Stimulated activated CD8-positive, alpha-beta memory T cell treated with anti-CD3 and anti-CD28 coated beads, Interleukin-4, amount 100 ng/mL, for 4 hours (primary cell): ENCODE data around the gene USH1C.

Source experiments
- DNase-seq, 2 donors: peaks; one replicate each; pipeline ENCODE4 v3.0.0-alpha.2; 2020; ENCODE audit warnings: low read depth in 2 of 2, low spot score in 1 of 2

USH1C gene

GRCh38 chr11:17550450-17551346, 6.5 kb upstream of the USH1C start:
- no peak for DNase-seq

DNA sequence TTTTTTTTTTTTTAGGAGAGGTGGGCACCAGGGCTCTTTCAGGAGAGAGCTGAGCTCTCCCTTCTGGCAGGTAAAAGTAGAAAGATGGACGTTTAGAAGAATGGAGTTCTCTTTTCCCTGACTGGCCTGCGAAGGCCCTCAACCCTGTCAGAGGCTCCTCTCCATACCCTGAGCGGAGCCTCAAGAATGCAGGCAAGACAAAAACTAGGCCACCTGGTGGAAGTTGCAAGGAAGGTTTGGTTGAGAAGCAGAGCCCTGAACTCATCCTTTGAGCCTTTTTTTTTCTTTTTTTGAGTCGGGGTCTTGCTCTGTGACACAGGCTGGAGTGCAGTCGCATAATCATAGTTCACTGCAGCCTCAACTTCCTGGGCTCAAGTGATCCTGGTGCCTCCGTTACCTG, 4.2 kb upstream of the USH1C start:
- no peak for DNase-seq

GRCh38 chr11:17547932-17548331, 3.7 kb upstream of the USH1C start:
- no peak for DNase-seq

DNA sequence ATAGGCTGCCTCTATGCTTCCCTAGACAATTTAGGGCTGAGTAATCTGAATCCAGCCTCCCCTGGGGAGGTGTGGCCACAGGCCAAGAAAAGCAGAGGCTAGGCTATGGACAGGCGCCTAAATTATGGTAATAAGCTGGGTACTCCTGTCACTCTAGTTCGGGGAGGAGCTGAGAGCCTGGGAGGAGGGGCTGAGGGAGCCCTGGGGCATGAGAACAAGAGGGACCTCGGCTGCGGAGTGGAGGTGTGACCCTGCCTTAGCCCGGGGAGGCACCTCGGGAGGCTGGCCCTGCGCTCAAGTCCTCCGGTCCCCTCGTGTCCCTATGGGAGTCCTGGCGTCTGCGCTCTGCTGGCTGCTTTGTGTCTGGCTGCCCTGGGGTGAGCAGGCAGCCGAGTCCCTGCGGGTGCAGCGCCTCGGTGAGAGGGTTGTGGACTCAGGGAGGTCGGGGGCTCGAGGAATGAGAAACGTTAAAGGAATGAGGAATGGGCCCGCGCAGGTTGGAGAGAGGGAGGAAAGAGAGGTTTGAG, 2.9 kb upstream of the USH1C start, which contains the start of gene OTOG:
Gene OTOG, plus strand, starts transcription at position 209 of the 527 bp plus-strand sequence. Its CDS starts 114 bp downstream, at position 323.
- DNase-seq, result no peak

DNA sequence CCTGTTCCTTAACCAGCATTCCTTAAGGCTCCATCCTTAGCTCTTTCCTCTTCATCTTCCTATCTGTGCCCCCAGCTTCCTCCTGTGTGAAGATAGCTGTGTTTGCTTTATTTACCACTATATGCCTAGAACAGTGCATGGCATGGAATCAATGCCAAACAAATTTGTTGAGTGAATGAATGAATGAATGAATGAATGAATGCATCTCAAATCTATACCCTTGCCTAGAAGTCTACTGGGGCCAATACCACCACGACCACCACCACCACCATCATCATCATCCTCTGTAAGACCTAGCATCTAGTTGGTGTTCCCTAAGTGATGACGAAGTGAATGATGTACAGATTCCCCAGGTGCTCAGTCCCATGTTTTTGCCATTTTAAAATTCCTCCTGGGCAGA, 2.0 kb upstream of the USH1C start:
- DNase-seq, result no peak

- no peak for DNase-seq
Observed at GRCh38 chr11:17543574-17544180, 539 bp downstream of the USH1C start.

DNA sequence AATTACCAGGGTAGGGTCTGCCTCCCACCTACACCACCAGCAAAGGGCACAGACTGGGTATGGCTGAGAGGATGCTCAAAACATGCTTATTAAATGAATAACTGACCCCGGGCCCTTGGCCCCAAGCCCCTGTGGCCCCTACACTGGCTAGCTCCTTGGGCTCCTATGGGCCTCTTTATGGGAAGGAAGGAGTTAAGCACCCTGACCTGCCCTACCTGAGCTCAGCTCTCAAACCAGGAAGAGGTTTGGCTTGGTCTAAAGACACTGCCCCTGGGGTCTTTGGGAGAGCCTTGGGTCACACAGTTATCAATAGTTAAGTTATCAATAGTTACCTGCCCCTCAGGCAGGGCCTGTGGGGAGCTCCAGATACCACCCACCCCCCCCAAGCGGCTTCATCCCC, 1.2 kb downstream of the USH1C start:
- DNase-seq, result no peak

DNA sequence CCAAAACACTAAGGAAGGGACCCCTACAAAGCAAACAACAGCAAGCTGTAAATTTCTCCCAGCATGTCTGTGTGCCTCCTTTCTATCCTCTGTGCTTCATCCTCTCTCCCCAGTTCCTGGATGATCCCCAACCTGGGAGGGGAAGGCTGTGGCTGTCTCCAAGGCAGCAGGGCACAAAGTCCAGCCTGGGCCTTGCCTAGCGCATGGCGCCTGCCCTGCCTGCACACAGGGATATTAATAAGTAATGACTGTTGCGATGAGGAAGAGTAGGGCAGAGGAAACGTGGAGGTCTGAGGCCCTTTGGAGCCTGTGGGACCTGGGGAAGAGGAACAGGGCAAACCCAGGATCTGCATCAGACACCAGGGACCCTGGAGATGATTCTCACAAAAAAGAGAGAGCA, 2.0 kb downstream of the USH1C start:
- DNase-seq, result no peak

- no peak for DNase-seq
Observed at GRCh38 chr11:17541330-17541885, 2.8 kb downstream of the USH1C start.

- no peak for DNase-seq
Observed at GRCh38 chr11:17540807-17541206, 3.4 kb downstream of the USH1C start.

GRCh38 chr11:17538731-17539130, 5.5 kb downstream of the USH1C start:
- DNase-seq, result no peak

- DNase-seq, result no peak
Observed at GRCh38 chr11:17538054-17538453, 6.2 kb downstream of the USH1C start.

GRCh38 chr11:17537261-17537660, 7.0 kb downstream of the USH1C start:
- DNase-seq, result no peak

DNA sequence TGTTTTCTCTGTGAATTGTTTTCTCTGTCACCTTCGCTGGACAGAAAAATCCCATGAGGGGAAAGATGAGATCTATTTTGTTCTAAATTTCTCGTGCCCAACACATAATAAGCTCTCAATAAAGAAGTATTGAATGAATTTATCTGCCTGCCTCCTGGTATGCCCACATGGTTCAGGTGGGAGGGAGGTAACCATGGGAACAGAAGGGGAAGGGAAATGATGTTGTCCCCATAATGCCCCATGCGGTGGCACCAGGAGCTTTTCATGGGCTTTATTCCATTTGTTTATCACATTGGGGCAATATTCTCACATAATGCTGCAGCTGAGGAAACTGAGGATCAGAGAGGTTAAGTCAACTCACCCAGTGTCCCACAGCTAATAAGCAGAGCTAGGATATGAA, 8.7 kb downstream of the USH1C start:
- DNase-seq, result no peak

DNA sequence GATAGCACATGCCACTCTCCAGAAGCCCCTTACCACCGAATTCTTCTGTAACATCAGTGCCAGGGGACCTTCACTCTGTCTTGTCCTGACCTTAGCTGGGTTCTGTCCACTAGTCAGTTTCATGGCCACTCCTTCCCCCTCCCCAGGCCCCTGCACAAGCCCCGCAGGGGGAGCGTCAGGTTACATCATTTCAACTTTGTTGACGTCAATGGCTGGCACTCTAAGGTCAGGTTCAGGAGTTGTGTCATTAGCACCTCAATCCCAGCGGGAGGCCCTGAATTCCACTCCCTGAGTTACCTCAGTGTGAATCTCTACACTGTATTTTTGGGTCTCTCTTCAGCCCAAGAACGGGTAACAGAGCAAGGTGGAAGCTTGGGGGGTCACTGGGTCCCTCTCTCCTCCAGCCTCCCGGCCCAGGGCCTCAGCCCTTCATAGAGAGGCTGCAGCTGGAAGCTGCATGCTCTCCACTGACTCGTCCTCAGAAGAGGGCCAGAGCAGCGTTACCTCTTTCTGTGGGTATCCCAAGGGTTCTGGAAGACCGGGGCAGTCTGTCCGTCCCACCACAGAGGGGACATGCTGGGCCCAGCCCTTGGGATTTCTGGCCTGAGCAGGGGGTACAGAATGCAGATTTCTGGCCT, 10.3 kb downstream of the USH1C start:
- DNase-seq, result no peak

- no peak for DNase-seq
Observed at GRCh38 chr11:17533341-17533740, 10.9 kb downstream of the USH1C start.

GRCh38 chr11:17532784-17533183, 11.4 kb downstream of the USH1C start:
- DNase-seq, result no peak

DNA sequence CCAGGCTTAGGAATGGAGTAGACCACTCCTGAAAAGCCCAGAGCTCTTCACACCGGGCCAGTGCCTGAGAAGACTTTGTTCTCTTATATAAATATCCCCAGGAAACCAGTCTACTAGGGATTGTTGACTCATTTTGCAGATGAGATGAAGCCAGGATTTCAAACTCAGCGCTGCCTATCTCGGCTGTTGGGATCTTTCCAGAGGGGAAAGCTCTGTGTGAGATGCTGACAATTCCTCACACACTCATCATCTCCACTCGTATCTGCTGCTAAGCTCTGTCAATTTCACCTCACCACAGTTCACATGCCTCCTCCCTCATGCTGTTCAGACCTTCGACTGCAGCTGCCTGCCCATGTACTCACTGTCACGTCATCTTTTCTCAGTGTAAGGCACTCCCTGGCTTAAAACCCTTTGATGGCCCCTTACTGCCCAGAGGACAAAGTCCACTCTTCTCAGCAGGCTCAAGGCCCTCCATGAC, 12.5 kb downstream of the USH1C start:
- DNase-seq, result no peak

DNA sequence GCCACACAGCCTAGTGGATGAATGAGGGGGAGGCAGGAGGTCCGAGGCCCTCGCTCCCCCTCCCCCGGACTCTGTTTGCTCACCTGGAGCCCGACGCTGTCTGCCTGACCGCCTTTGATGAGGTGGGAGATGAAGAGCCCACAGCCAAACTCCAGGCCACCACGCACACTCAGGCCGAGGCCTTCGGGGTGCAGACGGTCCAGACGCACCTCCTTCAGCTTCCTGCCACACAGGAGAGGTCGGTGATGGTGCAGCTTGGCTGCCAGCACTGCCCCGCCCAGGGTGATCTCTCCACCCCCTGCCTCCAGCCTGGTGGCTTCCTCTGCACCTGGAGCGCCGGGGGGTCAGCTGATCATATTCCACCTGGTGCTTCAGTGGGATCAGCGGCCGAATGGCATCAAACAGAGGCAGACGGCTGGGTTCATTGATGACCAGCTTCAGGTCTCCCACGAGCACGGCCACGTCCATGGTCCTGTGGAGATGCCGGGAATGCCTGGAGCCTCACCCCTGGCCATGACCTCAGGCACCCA, 13.1 kb downstream of the USH1C start:
- DNase-seq, result no peak

- no peak for DNase-seq
Observed at GRCh38 chr11:17529844-17530185, 14.4 kb downstream of the USH1C start.
